K562 (cell line): ENCODE measurements around the gene OTC. TPM values are rescaled to one million over a fixed set of nuclear protein-coding genes. Genes with fewer than 3 reads are reported as not detected.

Experiments
- ATAC-seq: fragments of 200-7000 bp; cut with Tn5 transposase; 3 replicates; pipeline ENCODE4 v1.9.1; 2020; ENCODE audit warnings: moderate library complexity
- BruUV-seq: library from RNA; stranded (reverse); fragments of 400-500 nt; replicated peaks from 2 replicates; lab custom pipeline; 2021; lab: Mats Ljungman, UMichigan
- CTCF ChIA-PET: fragments of 300-600 bp; formaldehyde crosslinking; extraction: SDS; loops from one replicate; lab custom pipeline; 2021; ENCODE audit warnings: low intra/inter-chr PET ratio; lab: Yijun Ruan, JAX
- POLR2A ChIA-PET: fragments of 300-600, 350-650 bp; sonication (Branson Sonifier 250); formaldehyde crosslinking; extraction: SDS; loops from one replicate; lab custom pipeline; 2021; ENCODE audit warnings: antibody characterized with exemption, inconsistent platforms; lab: Yijun Ruan, JAX
- DNase-seq, 4 experiments: peaks; one replicate each; pipeline versions ENCODE4 v3.0.0 to v3.0.0-alpha.2; 2011 to 2018; ENCODE audit warnings: low spot score in 3 of 4, mixed read lengths in 3 of 4; ENCODE audit errors: extremely low read depth in 1 of 4
- FAIRE-seq: peaks from 2 replicates; lab custom pipeline; 2011; peaks lifted over from hg19 to GRCh38; lab: Jason Lieb, UNC
- H2AFZ ChIP-seq: 2 replicates; pipeline ENCODE4 v1.6.0; 2011; ENCODE audit warnings: low read depth, low read length, control low read depth, inconsistent platforms
- H3K27ac ChIP-seq: fragments of 200-600 bp; 3 replicates; pipeline ENCODE4 v1.8.0; 2011; ENCODE audit warnings: low read depth, mild to moderate bottlenecking, control low read depth, inconsistent platforms, low read length, moderate library complexity, mixed read lengths; ENCODE audit errors: extremely low read depth
- H3K27me3 ChIP-seq, 2 experiments: fragments of 300-600 bp in 1 of 2; 2 replicates in 1 of 2; 3 replicates in 1 of 2; pipeline versions ENCODE4 v1.6.0 to v1.8.0; 2011; ENCODE audit warnings: inconsistent platforms in 2 of 2, low read length in 2 of 2, mild to moderate bottlenecking in 1 of 2, mixed read lengths in 1 of 2, moderate library complexity in 1 of 2; ENCODE audit not compliant: control insufficient read depth in 2 of 2, insufficient read depth in 2 of 2
- H3K36me3 ChIP-seq: fragments of 300-600 bp; 3 replicates; pipeline ENCODE4 v1.8.0; 2011; ENCODE audit warnings: mild to moderate bottlenecking, low read length, inconsistent platforms; ENCODE audit not compliant: control insufficient read depth, insufficient read depth
- H3K4me1 ChIP-seq, 2 experiments: fragments of 200-600 bp in 1 of 2; replicated peaks in 1 of 2; 2 replicates in 1 of 2; 3 replicates in 1 of 2; pipeline versions ENCODE4 v1.5.1 to v1.8.0; 2011; ENCODE audit warnings: inconsistent platforms in 2 of 2, low read length in 2 of 2, mild to moderate bottlenecking in 1 of 2, mixed read lengths in 1 of 2, moderate library complexity in 1 of 2; ENCODE audit not compliant: control insufficient read depth in 2 of 2, insufficient read depth in 2 of 2
- H3K4me2 ChIP-seq: 2 replicates; pipeline ENCODE4 v1.6.1; 2011; ENCODE audit warnings: low read length, control low read depth, inconsistent platforms, mixed read lengths; ENCODE audit not compliant: insufficient read depth
- H3K4me3 ChIP-seq: fragments of 200-600 bp; sonication (generic), shearing (Covaris generic); 2 replicates; pipeline ENCODE4 v1.5.1; 2016; ENCODE audit warnings: control low read depth, inconsistent platforms
- H3K79me2 ChIP-seq: fragments of 200-600 bp; 3 replicates; pipeline ENCODE4 v1.8.0; 2011; ENCODE audit warnings: low read length, inconsistent platforms; ENCODE audit not compliant: control insufficient read depth, insufficient read depth
- H3K9ac ChIP-seq, 2 experiments: 2 replicates each; pipeline versions ENCODE4 v1.6.0 to v1.6.1; 2011; ENCODE audit warnings: low read depth in 2 of 2, low read length in 2 of 2, control low read depth in 1 of 2, inconsistent platforms in 1 of 2, mild to moderate bottlenecking in 1 of 2, mixed read lengths in 1 of 2; ENCODE audit not compliant: insufficient read depth in 1 of 2
- H3K9me1 ChIP-seq: one replicate; pipeline ENCODE4 v1.6.0; 2011; ENCODE audit warnings: inconsistent platforms, mild to moderate bottlenecking, low read length, moderate library complexity; ENCODE audit not compliant: control insufficient read depth, insufficient read depth
- H3K9me3 ChIP-seq: replicated peaks from 2 replicates; pipeline ENCODE4 v1.5.1; 2011; ENCODE audit warnings: low read depth, low read length, inconsistent platforms; ENCODE audit not compliant: control insufficient read depth, insufficient read depth
- H4K20me1 ChIP-seq: replicated peaks from 2 replicates; pipeline ENCODE4 v1.6.1; 2011; ENCODE audit warnings: low read length, inconsistent platforms, mixed read lengths; ENCODE audit not compliant: control insufficient read depth, insufficient read depth
- ATF7 ChIP-seq: fragments of 450-650 bp; IDR thresholded peaks from 2 replicates; pipeline ENCODE4 v1.7.1; 2014; ENCODE audit warnings: mild to moderate bottlenecking, moderate library complexity
- EP300 ChIP-seq: IDR thresholded peaks from 2 replicates; pipeline ENCODE4 v1.6.1; 2012; ENCODE audit warnings: low read length, improper control_type of control experiment
- NFE2L1 ChIP-seq: fragments of 450-650 bp; IDR thresholded peaks from 2 replicates; pipeline ENCODE4 v1.6.1; 2016; ENCODE audit warnings: missing genetic modification characterization, low read depth, mild to moderate bottlenecking, missing compliant biosample characterization, moderate library complexity, borderline replicate concordance
- RFX1 ChIP-seq: fragments of 450-650 bp; IDR thresholded peaks from 2 replicates; pipeline ENCODE4 v1.6.1; 2016; ENCODE audit warnings: mild to moderate bottlenecking, moderate library complexity
- SMARCC2 ChIP-seq: fragments of 450-650 bp; IDR thresholded peaks from 2 replicates; pipeline ENCODE4 v1.6.1; 2017; ENCODE audit warnings: antibody characterized with exemption, moderate library complexity, mild to moderate bottlenecking, low read depth
- ZNF263 ChIP-seq: sonication (generic); formaldehyde crosslinking; IDR thresholded peaks from 2 replicates; pipeline ENCODE4 v1.8.0; 2022; ENCODE audit warnings: mild to moderate bottlenecking, missing genetic modification reagents, borderline replicate concordance
- ZNF3 ChIP-seq: fragments of 250-450 bp; sonication (Bioruptor Pico); IDR thresholded peaks from 2 replicates; pipeline ENCODE4 v1.5.0; 2021; ENCODE audit warnings: mild to moderate bottlenecking, moderate library complexity
- in situ Hi-C: fragments of 300-500 bp; cut with MboI; formaldehyde crosslinking; loops from 4 replicates; pipeline ENCODE4 v1.15.0; 2018; ENCODE audit warnings: inconsistent platforms, mixed read lengths
- intact Hi-C: fragments of 100-400 bp; cut with micrococcal nuclease; formaldehyde crosslinking; loops from 2 replicates; pipeline ENCODE4 v1.14.2; 2022
- polyA plus RNA-seq, 8 experiments: library from polyadenylated mRNA; depleted of rRNA in 4 of 8; stranded (reverse) in 5 of 8; unstranded in 3 of 8; fragments of >200 nt; fragmentation: Nextera tagmentation in 2 of 8; fragmentation: Illumina TruSeq in 1 of 8; extraction: Ambion mirVana in 2 of 8; extraction: Trizol in 1 of 8; gene quantifications; 2 replicates each; pipeline versions ENCODE4 v1.2.1 to v1.2.3, GENCODE V29; 2011 to 2014; ENCODE audit warnings: inconsistent platforms in 1 of 8, missing spikeins in 1 of 8
- total RNA-seq, 7 experiments: library from RNA; depleted of rRNA in 6 of 7; stranded (reverse); fragments of >200 nt in 6 of 7; fragmentation: Illumina TruSeq in 2 of 7; extraction: Trizol in 2 of 7; gene quantifications; 2 replicates each; pipeline versions ENCODE4 v1.2.1 to v1.2.3, GENCODE V29; 2011 to 2021; ENCODE audit warnings: low replicate concordance in 1 of 7
- TF ChIP-seq, protein P1 (sequence below): sonication (generic); formaldehyde crosslinking; IDR thresholded peaks from 2 replicates; pipeline ENCODE4 v1.8.0; 2022; ENCODE audit warnings: mild to moderate bottlenecking, missing genetic modification reagents
- TF ChIP-seq, protein P2 (sequence below): sonication (generic); formaldehyde crosslinking; IDR thresholded peaks from 2 replicates; pipeline ENCODE4 v1.8.0; 2022; ENCODE audit warnings: mild to moderate bottlenecking, missing genetic modification reagents
- TF ChIP-seq, protein P3 (sequence below), 2 experiments: fragments of 250-450 bp in 1 of 2; fragments of 450-650 bp in 1 of 2; sonication (Bioruptor Pico) in 1 of 2; IDR thresholded peaks; 2 replicates each; pipeline versions ENCODE4 v1.6.1 to v1.8.0; 2016 to 2021; ENCODE audit warnings: mild to moderate bottlenecking in 2 of 2, moderate library complexity in 2 of 2, missing compliant biosample characterization in 1 of 2, missing genetic modification characterization in 1 of 2
- TF ChIP-seq, protein P4 (sequence below): sonication (generic); formaldehyde crosslinking; IDR thresholded peaks from 2 replicates; pipeline ENCODE4 v1.8.0; 2022; ENCODE audit warnings: missing genetic modification reagents, mild to moderate bottlenecking, borderline replicate concordance
- TF ChIP-seq, protein P5 (sequence below): fragments of 250-450 bp; sonication (Bioruptor Pico); IDR thresholded peaks from 2 replicates; pipeline ENCODE4 v1.8.0; 2021; ENCODE audit warnings: borderline replicate concordance, mild to moderate bottlenecking, moderate library complexity; ENCODE audit not compliant: poor library complexity, severe bottlenecking

The OTC gene
- total and polyA plus RNA-seq, 9 of the 15 experiments (the other 6 are each of a cell fraction or from before 2014, with no cell fraction given) = not detected

DNA sequence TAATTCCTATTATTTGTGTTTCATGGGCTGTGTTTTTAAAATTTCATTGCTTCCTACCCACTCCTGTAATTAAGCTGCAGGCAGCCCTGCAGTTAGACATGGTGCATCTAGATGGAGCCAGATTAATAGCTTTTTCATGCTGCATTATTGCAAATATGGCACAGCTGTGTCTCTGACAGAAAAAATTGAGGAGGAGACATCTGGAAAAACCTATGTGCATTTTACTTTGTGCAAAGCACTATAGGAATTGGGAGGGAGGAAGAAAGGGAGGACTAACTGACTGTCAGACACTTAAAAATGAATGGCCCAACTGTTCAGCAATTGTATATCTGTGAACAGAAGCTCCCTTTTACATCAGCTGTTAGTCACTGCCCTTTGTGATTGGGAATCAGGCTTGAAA, 17.0 kb upstream of the OTC start:
- FAIRE-seq = no peak
- no peaks in the 10 kb centered on the region for H3K9me3 ChIP-seq
- no peak overlapping the region for H3K27ac ChIP-seq
- H3K9ac ChIP-seq = no peak overlapping the region
- no peaks in the 10 kb centered on the region for H4K20me1 ChIP-seq
- TF ChIP-seq ZNF3 (CRISPR knock-in tag) = no peak
- TF ChIP-seq, protein P1, sequence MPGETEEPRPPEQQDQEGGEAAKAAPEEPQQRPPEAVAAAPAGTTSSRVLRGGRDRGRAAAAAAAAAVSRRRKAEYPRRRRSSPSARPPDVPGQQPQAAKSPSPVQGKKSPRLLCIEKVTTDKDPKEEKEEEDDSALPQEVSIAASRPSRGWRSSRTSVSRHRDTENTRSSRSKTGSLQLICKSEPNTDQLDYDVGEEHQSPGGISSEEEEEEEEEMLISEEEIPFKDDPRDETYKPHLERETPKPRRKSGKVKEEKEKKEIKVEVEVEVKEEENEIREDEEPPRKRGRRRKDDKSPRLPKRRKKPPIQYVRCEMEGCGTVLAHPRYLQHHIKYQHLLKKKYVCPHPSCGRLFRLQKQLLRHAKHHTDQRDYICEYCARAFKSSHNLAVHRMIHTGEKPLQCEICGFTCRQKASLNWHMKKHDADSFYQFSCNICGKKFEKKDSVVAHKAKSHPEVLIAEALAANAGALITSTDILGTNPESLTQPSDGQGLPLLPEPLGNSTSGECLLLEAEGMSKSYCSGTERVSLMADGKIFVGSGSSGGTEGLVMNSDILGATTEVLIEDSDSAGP (CRISPR knock-in tag) = no peak
- TF ChIP-seq, protein P2, sequence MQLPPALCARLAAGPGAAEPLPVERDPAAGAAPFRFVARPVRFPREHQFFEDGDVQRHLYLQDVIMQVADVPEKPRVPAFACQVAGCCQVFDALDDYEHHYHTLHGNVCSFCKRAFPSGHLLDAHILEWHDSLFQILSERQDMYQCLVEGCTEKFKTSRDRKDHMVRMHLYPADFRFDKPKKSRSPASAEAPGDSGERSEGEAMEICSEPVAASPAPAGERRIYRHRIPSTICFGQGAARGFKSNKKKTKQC = no peak
- TF ChIP-seq, protein P3, sequence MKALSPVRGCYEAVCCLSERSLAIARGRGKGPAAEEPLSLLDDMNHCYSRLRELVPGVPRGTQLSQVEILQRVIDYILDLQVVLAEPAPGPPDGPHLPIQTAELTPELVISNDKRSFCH (CRISPR knock-in tag; IDR thresholded peaks at IDR 0.05) = no peak
- TF ChIP-seq, protein P3 (tag; IDR thresholded peaks at IDR 0.05) = no peak
- TF ChIP-seq EP300 = no peak
- TF ChIP-seq, protein P4, sequence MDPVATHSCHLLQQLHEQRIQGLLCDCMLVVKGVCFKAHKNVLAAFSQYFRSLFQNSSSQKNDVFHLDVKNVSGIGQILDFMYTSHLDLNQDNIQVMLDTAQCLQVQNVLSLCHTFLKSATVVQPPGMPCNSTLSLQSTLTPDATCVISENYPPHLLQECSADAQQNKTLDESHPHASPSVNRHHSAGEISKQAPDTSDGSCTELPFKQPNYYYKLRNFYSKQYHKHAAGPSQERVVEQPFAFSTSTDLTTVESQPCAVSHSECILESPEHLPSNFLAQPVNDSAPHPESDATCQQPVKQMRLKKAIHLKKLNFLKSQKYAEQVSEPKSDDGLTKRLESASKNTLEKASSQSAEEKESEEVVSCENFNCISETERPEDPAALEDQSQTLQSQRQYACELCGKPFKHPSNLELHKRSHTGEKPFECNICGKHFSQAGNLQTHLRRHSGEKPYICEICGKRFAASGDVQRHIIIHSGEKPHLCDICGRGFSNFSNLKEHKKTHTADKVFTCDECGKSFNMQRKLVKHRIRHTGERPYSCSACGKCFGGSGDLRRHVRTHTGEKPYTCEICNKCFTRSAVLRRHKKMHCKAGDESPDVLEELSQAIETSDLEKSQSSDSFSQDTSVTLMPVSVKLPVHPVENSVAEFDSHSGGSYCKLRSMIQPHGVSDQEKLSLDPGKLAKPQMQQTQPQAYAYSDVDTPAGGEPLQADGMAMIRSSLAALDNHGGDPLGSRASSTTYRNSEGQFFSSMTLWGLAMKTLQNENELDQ (CRISPR knock-in tag) = no peak
- TF ChIP-seq, protein P5, sequence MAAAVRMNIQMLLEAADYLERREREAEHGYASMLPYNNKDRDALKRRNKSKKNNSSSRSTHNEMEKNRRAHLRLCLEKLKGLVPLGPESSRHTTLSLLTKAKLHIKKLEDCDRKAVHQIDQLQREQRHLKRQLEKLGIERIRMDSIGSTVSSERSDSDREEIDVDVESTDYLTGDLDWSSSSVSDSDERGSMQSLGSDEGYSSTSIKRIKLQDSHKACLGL (CRISPR knock-in tag) = no peak
- TF ChIP-seq RFX1 = no peak
- TF ChIP-seq NFE2L1 = no peak
- no peak for TF ChIP-seq SMARCC2
- TF ChIP-seq ZNF263 = no peak
- TF ChIP-seq ATF7 = no peak
- ATAC-seq = no peak
- DNase-seq = no peak
- no peaks in the 10 kb centered on the region for H3K36me3 ChIP-seq
- no peaks in the 10 kb centered on the region for H3K4me1 ChIP-seq
- POLR2A ChIA-PET = no interaction called here
- H3K9me1 ChIP-seq = no peaks in the 10 kb centered on the region
- in situ Hi-C loops = no loop called here
- no peaks in the 10 kb centered on the region; a peak in 1 of 5 replicates for H3K27me3 ChIP-seq
- H3K4me2 ChIP-seq = no peak overlapping the region
- no peak overlapping the region for H2AFZ ChIP-seq
- no TSS peak for BruUV-seq
- CTCF ChIA-PET = no interaction called here
- no peaks in the 10 kb centered on the region for H3K79me2 ChIP-seq
- H3K4me3 ChIP-seq = no peak overlapping the region
- intact Hi-C loops = no loop called here
